B cell (primary cell): ENCODE results near the gene TSPAN5.

ENCODE experiments used
- CTCF ChIP-seq: fragments of 200-600 bp; IDR thresholded peaks from one replicate; pipeline ENCODE4 v1.8.0; 2022; ENCODE audit warnings: antibody characterized with exemption, mild to moderate bottlenecking
- EZH2 ChIP-seq: IDR thresholded peaks from 2 replicates; pipeline ENCODE4 v1.6.1; 2012; ENCODE audit warnings: borderline replicate concordance, low read depth, mild to moderate bottlenecking, moderate library complexity, low read length; ENCODE audit not compliant: insufficient read depth, poor library complexity, severe bottlenecking

GRCh38 chr4:98625920-98626319 lies 32.5 kb downstream of the TSPAN5 start:
- TF ChIP-seq CTCF (no peak), EZH2 (no peak)
